CD8-positive, alpha-beta memory T cell (primary cell): Measurements from ENCODE around the gene ID4. TPM values are rescaled to one million over a fixed set of nuclear protein-coding genes. Genes with fewer than 3 reads are reported as not detected.

ENCODE experiments used
- CTCF ChIA-PET: fragments of 350-600 bp; sonication (Branson Sonifier 250); formaldehyde crosslinking; loops from one replicate; lab custom pipeline; 2021; ENCODE audit warnings: antibody characterized with exemption; lab: Charles Lee
- POLR2A ChIA-PET: fragments of 350-600 bp; sonication (Branson Sonifier 250); formaldehyde crosslinking; loops from one replicate; lab custom pipeline; 2021; ENCODE audit warnings: antibody characterized with exemption; lab: Charles Lee
- DNase-seq, 5 donors: peaks; one replicate each; pipeline versions ENCODE4 v3.0.0 to v3.0.0-alpha.2; 2020 to 2022; ENCODE audit warnings: mixed read lengths in 1 of 5
- H3K27ac ChIP-seq: one replicate; pipeline ENCODE4 v1.7.0; 2013; ENCODE audit warnings: low read depth, mild to moderate bottlenecking, low read length, moderate library complexity
- H3K27me3 ChIP-seq: 2 replicates; pipeline ENCODE4 v1.7.0; 2013; ENCODE audit warnings: low read length, mild to moderate bottlenecking; ENCODE audit not compliant: insufficient read depth, poor library complexity, severe bottlenecking
- H3K36me3 ChIP-seq: 2 replicates; pipeline ENCODE4 v1.7.0; 2013; ENCODE audit warnings: mild to moderate bottlenecking, low read length, moderate library complexity; ENCODE audit not compliant: insufficient read depth
- H3K4me1 ChIP-seq: 2 replicates; pipeline ENCODE4 v1.7.0; 2013; ENCODE audit warnings: mild to moderate bottlenecking, low read length, moderate library complexity; ENCODE audit not compliant: insufficient read depth
- H3K4me3 ChIP-seq: 2 replicates; pipeline ENCODE4 v1.7.0; 2013; ENCODE audit warnings: mild to moderate bottlenecking, low read length
- H3K9me3 ChIP-seq: 2 replicates; pipeline ENCODE4 v1.7.0; 2013; ENCODE audit warnings: mild to moderate bottlenecking, low read length
- H3K27ac Mint-ChIP-seq, 8 donors: one replicate each; pipeline ENCODE4 v1.8.0; 2020 to 2021; ENCODE audit warnings: mixed read lengths in 8 of 8, mild to moderate bottlenecking in 6 of 8, inconsistent platforms in 3 of 8, moderate library complexity in 3 of 8
- H3K27me3 Mint-ChIP-seq, 2 donors: one replicate each; pipeline ENCODE4 v1.8.0; 2020 to 2021; ENCODE audit warnings: mixed read lengths in 2 of 2, mild to moderate bottlenecking in 1 of 2, moderate library complexity in 1 of 2
- H3K36me3 Mint-ChIP-seq, 3 donors: one replicate each; pipeline ENCODE4 v1.8.0; 2020 to 2021; ENCODE audit warnings: mixed read lengths in 3 of 3, inconsistent platforms in 1 of 3, mild to moderate bottlenecking in 1 of 3
- H3K4me1 Mint-ChIP-seq, 3 donors: one replicate each; pipeline ENCODE4 v1.8.0; 2020 to 2021; ENCODE audit warnings: mixed read lengths in 3 of 3, inconsistent platforms in 1 of 3, mild to moderate bottlenecking in 1 of 3
- H3K4me3 Mint-ChIP-seq, 7 donors: one replicate each; pipeline ENCODE4 v1.8.0; 2020 to 2021; ENCODE audit warnings: mixed read lengths in 7 of 7, mild to moderate bottlenecking in 6 of 7, moderate library complexity in 4 of 7, inconsistent platforms in 2 of 7
- H3K9me3 Mint-ChIP-seq, 5 donors: one replicate each; pipeline ENCODE4 v1.8.0; 2020 to 2022; ENCODE audit warnings: mixed read lengths in 5 of 5, mild to moderate bottlenecking in 3 of 5, moderate library complexity in 2 of 5, inconsistent platforms in 1 of 5
- polyA plus RNA-seq: library from polyadenylated mRNA; unstranded; fragments of 300-500 nt; fragmentation: Illumina TruSeq; gene quantifications from one replicate; pipeline ENCODE4 v1.2.3, GENCODE V29; 2021
- total RNA-seq, 2 experiments: library from RNA; stranded (reverse); gene quantifications; one replicate each; pipeline ENCODE4 v1.2.3, GENCODE V29; 2021

The ID4 gene
- total and polyA plus RNA-seq, 3 experiments from 2014 or later = not detected

DNA sequence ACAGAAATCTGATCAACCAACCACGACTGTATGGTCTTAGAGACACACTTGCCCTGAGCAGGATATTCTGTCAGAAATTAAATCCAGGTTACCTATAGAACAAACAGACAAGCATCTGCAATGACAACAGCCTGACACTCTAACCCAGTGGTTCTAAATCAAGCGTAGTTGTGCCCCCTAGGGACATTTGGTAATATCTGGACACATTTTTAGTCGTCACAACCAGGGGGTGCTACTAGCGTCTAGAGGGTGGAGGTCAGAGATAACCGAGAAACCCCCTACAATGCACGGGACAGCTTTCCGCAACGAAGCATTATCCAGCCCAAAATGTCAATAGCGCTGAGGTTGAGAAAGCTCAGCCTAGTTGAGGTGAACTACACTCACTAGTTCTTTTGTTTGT, 32.3 kb downstream of the ID4 start:
- H3K4me1 ChIP-seq = no peaks in the 10 kb centered on the region

DNA sequence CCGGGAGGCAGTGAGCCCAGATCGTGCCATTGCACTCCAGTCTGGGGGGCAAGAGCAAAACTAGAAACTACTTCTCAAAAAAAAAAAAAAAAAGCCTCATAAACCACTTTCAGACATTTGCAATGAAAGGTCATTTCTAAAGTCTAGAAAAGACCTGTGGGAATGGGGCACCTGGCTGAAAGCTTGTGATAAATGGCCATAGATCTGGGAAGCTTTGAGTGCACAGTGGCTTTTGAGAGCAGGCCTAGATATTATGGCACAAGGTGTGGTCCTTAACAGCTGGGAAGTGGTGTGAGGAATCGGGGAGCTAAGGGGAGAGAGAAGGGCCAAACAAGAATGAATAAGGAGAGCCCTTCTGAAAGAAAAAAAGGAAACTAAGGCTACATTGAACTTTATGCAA, 33.2 kb downstream of the ID4 start:
- no peaks in the 10 kb centered on the region for H3K4me1 ChIP-seq

More for the DNA sequence above, 32.3 kb downstream of the ID4 start:
- Mint-ChIP-seq H3K27ac (no peak overlapping the region), H3K4me1 (no peaks in the 10 kb centered on the region), H3K4me3 (no peak overlapping the region), H3K9me3 (peaks cover 0 to 2% (median 0%) of the 10 kb centered on the region in 5 donors), H3K27me3 (no peaks in the 10 kb centered on the region), H3K36me3 (no peaks in the 10 kb centered on the region)
- Histone ChIP-seq H3K4me3 (no peak overlapping the region), H3K27me3 (no peaks in the 10 kb centered on the region), H3K27ac (no peak overlapping the region), H3K36me3 (no peaks in the 10 kb centered on the region), H3K9me3 (no peaks in the 10 kb centered on the region)
- POLR2A ChIA-PET = no interaction called here
- DNase-seq = no peak
- CTCF ChIA-PET = no interaction called here

DNA sequence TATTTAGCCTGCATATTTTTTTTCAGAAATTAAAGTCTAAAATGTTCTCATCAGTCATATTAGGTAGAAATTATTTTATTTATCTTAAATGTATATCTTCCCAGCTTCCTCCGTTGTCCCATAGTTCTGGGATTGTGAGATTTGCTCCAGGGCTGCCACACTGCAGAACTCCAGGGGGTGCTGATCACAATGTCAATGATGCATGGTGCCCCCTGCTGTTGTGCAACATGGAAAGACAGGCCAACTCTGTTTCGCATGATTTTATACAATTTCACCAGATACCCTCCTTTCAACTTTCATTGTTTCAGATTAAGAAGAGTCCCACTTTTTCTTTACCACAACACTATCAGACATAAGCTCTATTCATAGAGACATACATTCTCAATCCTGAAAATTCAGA, 35.9 kb downstream of the ID4 start:
- no peak overlapping the region for H3K4me3 ChIP-seq
- Mint-ChIP-seq H3K9me3 (peaks cover 0 to 4% (median 0%) of the 10 kb centered on the region in 5 donors), H3K36me3 (no peaks in the 10 kb centered on the region), H3K27ac (no peak overlapping the region), H3K4me1 (no peaks in the 10 kb centered on the region), H3K4me3 (no peak overlapping the region), H3K27me3 (no peaks in the 10 kb centered on the region)
- H3K27me3 ChIP-seq = no peaks in the 10 kb centered on the region
- CTCF ChIA-PET = no interaction called here
- no peak overlapping the region for H3K27ac ChIP-seq
- H3K4me1 ChIP-seq = no peaks in the 10 kb centered on the region
- no peaks in the 10 kb centered on the region for H3K36me3 ChIP-seq
- H3K9me3 ChIP-seq = no peaks in the 10 kb centered on the region
- POLR2A ChIA-PET = no interaction called here
- DNase-seq = no peak

More for the DNA sequence above, 33.2 kb downstream of the ID4 start:
- no peaks in the 10 kb centered on the region for H3K9me3 ChIP-seq
- H3K36me3 Mint-ChIP-seq = no peaks in the 10 kb centered on the region
- H3K27ac ChIP-seq = no peak overlapping the region
- H3K27me3 Mint-ChIP-seq = no peaks in the 10 kb centered on the region
- POLR2A ChIA-PET = no interaction called here
- CTCF ChIA-PET = no interaction called here
- no peak overlapping the region for H3K4me3 ChIP-seq
- no peak overlapping the region for H3K27ac Mint-ChIP-seq
- no peaks in the 10 kb centered on the region for H3K36me3 ChIP-seq
- no peak for DNase-seq
- H3K4me3 Mint-ChIP-seq = no peak overlapping the region
- no peaks in the 10 kb centered on the region for H3K27me3 ChIP-seq
- H3K4me1 Mint-ChIP-seq = no peaks in the 10 kb centered on the region
- peaks cover 0 to 2% (median 0%) of the 10 kb centered on the region in 5 donors for H3K9me3 Mint-ChIP-seq

DNA sequence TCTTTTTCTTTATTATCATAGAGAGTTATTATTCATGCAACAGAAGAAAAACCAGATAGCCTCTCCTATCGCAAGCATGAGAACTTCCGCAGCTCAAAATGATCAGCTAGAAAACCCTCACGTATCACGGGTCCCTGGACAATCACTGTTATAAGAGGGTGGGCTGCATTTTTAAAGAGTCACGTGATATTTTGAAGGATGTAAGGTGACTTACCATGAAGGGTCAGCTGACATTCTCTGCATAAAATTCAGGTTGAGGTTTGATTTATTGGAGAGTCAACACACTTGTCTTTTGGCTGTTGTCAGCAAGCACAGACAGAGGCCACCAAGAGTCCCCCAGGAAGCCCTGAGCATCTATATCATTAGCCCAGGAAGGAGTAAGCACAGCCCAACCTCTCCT, 39.5 kb downstream of the ID4 start:
- no peak overlapping the region for H3K27ac Mint-ChIP-seq
- no peaks in the 10 kb centered on the region for H3K4me1 Mint-ChIP-seq
- H3K9me3 Mint-ChIP-seq = peaks cover 0 to 5% (median 0%) of the 10 kb centered on the region in 5 donors
- H3K36me3 Mint-ChIP-seq = no peaks in the 10 kb centered on the region
- Histone ChIP-seq H3K36me3 (no peaks in the 10 kb centered on the region), H3K9me3 (no peaks in the 10 kb centered on the region), H3K4me3 (no peak overlapping the region), H3K4me1 (no peaks in the 10 kb centered on the region), H3K27me3 (no peaks in the 10 kb centered on the region), H3K27ac (no peak overlapping the region)
- no peak for DNase-seq
- H3K4me3 Mint-ChIP-seq = no peak overlapping the region
- ChIA-PET CTCF (interaction anchor here (1.2 kb wide), 1 partner anchor 15 kb away, joined by 3 read pairs; no protein-coding TSS in a partner anchor), POLR2A (no interaction called here)
- no peaks in the 10 kb centered on the region for H3K27me3 Mint-ChIP-seq

DNA sequence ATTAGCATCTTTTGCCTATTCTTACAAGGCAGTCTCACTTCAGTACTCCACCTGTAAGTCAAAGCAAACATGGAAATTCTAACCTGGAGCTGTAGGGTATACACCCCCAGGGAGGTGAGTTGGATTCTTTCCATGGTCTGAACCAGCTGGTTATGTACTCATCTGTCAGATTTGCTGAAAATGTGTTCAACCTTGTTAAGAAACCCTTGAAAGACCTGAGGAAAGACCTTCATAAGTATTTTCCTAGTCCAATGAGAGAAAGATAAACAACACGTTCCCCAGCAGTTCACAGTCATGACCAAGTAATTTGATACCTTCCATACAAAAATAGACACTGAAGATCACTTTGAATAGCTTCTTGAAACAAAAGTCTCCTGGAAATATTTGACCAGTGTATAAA, 42.5 kb downstream of the ID4 start:
- Histone ChIP-seq H3K27ac (no peak overlapping the region), H3K36me3 (no peaks in the 10 kb centered on the region), H3K9me3 (no peaks in the 10 kb centered on the region), H3K4me1 (no peaks in the 10 kb centered on the region), H3K4me3 (no peak overlapping the region), H3K27me3 (no peaks in the 10 kb centered on the region)
- H3K4me3 Mint-ChIP-seq = no peak overlapping the region
- ChIA-PET POLR2A (no interaction called here), CTCF (no interaction called here)
- H3K9me3 Mint-ChIP-seq = peaks cover 0 to 3% (median 1%) of the 10 kb centered on the region in 5 donors
- H3K36me3 Mint-ChIP-seq = no peaks in the 10 kb centered on the region
- H3K4me1 Mint-ChIP-seq = no peaks in the 10 kb centered on the region
- H3K27ac Mint-ChIP-seq = no peak overlapping the region
- DNase-seq = no peak
- no peaks in the 10 kb centered on the region for H3K27me3 Mint-ChIP-seq

DNA sequence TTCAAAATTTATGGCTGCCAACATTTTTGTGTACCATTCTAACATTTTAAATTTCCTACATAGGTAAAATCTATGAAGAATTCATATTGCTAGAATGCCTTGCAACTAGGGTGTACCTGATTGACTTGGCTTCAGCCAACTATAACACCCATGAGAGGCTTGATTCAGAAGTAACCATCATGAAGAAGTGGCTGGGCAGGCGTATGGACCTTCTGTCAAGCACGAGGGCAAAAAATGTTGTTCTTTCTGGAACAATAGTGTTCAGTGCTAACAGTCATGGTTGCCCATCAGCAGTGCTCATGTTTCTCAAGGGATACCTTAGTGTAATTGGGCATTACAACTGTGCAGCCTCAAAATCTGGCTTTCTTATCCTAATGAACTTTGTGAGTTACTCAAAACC, 42.9 kb downstream of the ID4 start:
- Histone ChIP-seq H3K27me3 (no peaks in the 10 kb centered on the region), H3K4me3 (no peak overlapping the region), H3K36me3 (no peaks in the 10 kb centered on the region), H3K27ac (no peak overlapping the region), H3K4me1 (no peaks in the 10 kb centered on the region), H3K9me3 (no peaks in the 10 kb centered on the region)
- H3K27ac Mint-ChIP-seq = no peak overlapping the region
- DNase-seq = no peak
- peaks cover 0 to 5% (median 2%) of the 10 kb centered on the region in 5 donors for H3K9me3 Mint-ChIP-seq
- no peaks in the 10 kb centered on the region for H3K27me3 Mint-ChIP-seq
- H3K36me3 Mint-ChIP-seq = no peaks in the 10 kb centered on the region
- POLR2A ChIA-PET = no interaction called here
- H3K4me3 Mint-ChIP-seq = no peak overlapping the region
- CTCF ChIA-PET = no interaction called here
- no peaks in the 10 kb centered on the region for H3K4me1 Mint-ChIP-seq

DNA sequence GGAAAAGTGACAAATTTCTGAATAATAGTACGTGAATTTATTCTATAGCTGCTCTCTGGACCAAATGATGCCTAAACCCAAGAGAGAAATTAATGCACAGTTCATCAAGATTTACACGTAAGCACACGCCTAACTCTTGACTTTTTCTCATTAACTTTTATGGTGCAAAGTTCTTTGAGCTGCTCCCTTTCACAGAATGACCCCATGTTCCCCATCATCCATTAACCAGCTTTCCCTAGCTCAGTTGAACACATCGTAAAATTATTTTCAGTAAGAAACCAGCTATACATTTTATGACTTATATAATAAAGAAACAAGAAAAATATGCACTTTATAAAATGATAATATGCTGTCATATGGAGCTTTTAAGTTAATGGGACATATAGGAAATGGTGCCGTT, 54.3 kb downstream of the ID4 start:
- POLR2A ChIA-PET = no interaction called here
- CTCF ChIA-PET = interaction anchor here (1.2 kb wide), 1 partner anchor 15 kb away, joined by 3 read pairs; no protein-coding TSS in a partner anchor
- H3K27me3 Mint-ChIP-seq = peaks cover 3 to 4% of the 10 kb centered on the region in 2 donors
- no peak for DNase-seq
- Histone ChIP-seq H3K36me3 (no peaks in the 10 kb centered on the region), H3K9me3 (no peaks in the 10 kb centered on the region), H3K27me3 (no peaks in the 10 kb centered on the region), H3K4me3 (no peak overlapping the region), H3K4me1 (no peaks in the 10 kb centered on the region), H3K27ac (no peak overlapping the region)
- H3K4me1 Mint-ChIP-seq = no peaks in the 10 kb centered on the region
- H3K9me3 Mint-ChIP-seq = peaks cover 0 to 7% (median 4%) of the 10 kb centered on the region in 5 donors
- no peaks in the 10 kb centered on the region for H3K36me3 Mint-ChIP-seq
- H3K27ac Mint-ChIP-seq = no peak overlapping the region
- no peak overlapping the region for H3K4me3 Mint-ChIP-seq
